HG03432 (cell line): ENCODE measurements around the gene GPRIN1.
"Not testable (repeated sequence)": the region's sequence is repeated elsewhere in the genome, so short reads cannot be mapped to it uniquely, and the experiment has no call there.

Experiments used
- ATAC-seq: cut with Tn5 transposase; IDR thresholded peaks from one replicate; pipeline ENCODE4 v1.9.1; 2021; ENCODE audit warnings: mild to moderate bottlenecking, moderate library complexity; ENCODE audit not compliant: unreplicated experiment

GPRIN1 gene

DNA sequence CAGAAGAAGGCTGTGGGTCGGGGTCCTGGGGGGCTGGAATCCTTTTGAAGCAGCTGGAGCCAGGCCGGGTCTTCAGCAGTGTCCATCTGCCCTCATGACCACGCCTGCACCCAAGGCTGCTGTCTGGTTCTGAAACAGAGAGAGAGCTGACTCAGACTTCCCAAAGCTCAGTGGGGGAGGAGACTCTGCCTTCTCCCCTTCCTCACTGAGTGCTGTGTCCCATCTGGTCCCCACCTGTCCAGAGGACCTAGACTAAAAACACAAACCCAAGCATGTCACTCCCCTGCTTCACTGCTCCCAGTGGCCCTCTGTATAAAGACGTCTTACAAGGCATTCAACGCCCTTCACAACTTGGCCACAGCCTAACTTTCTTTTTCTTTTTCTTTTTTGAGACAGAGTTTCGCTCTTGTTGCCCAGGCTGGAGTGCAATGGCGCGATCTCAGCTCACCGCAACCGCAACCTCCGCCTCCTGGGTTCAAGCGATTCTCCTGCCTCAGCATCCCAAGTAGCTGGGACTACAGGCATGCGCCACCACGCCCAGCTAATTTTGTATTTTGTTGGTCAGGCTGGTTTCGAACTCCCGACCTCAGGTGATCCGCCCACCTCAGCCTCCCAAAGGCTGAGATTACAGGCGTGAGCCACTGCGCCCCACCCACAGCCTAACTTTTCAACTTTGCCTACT is 10.1 kb downstream of the GPRIN1 start:
- ATAC-seq = not testable (repeated sequence)

- no peak for ATAC-seq
These were observed 12.3 kb downstream of the GPRIN1 start for GRCh38 chr5:176597417-176598389.

GRCh38 chr5:176596689-176597416 is 13.1 kb downstream of the GPRIN1 start:
- peak; percentile 68 for ATAC-seq

- ATAC-seq = no peak
These were observed 13.8 kb downstream of the GPRIN1 start for GRCh38 chr5:176596069-176596644.

GRCh38 chr5:176595386-176595943 is 14.5 kb downstream of the GPRIN1 start:
- no peak for ATAC-seq

- ATAC-seq = no peak
These were observed 15.4 kb downstream of the GPRIN1 start for GRCh38 chr5:176594554-176594953.

DNA sequence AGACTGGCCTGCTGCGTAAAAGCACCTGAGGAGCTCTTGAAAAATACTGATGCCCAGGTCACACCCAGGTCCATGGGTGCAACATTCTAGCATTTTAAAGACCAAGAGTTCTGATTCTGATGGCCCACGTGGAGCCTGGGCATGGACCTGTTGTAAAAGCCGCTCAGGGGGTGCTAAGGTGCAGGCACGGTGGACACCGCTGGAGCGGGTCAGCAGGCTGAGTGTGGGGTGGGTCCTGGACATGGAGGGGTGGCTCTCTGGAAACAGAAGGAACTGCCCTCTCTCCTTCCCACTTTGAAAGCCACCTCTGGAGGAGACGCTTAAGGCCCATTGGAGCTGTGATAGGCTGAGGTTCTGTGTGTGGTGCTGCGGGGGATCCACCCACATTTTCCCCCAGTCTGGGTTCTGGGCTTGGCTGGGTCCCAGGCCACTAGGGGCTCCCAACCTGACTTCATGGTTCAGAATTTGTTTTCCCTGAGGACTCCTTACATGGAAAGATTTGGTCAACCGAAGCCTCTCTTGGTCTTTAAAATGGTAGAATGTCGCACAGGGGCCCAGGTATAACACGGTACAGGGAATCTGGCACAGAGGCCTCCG is 16.6 kb downstream of the GPRIN1 start:
- no peak for ATAC-seq

GRCh38 chr5:176592573-176592972 is 17.4 kb downstream of the GPRIN1 start:
- ATAC-seq = no peak

GRCh38 chr5:176591667-176592066 is 18.3 kb downstream of the GPRIN1 start:
- not testable (repeated sequence) for ATAC-seq

DNA sequence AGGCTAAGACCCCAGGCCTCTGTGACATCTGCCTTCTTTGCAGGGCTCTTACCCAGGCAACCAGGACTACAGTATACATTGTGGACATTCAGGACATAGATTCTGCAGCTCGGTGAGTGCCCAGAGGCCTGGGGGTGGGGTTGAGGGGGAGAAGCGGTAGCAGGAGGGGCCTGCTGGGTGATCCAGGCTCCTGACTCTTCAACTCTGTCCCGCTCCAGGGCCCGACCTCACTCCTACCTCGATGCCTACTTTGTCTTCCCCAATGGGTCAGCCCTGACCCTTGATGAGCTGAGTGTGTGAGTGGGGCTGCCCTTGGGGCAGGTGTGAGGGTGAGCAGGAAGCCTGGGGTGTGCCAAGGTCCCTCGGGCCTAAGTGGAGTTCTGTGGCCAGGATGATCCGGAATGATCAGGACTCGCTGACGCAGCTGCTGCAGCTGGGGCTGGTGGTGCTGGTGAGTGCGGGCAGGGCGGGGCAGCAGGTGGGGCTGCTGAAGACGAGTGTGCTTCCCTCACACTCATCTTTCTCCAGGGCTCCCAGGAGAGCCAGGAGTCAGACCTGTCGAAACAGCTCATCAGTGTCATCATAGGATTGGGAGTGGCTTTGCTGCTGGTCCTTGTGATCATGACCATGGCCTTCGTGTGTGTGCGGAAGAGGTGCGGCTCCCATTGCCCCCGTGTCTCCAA is 19.8 kb downstream of the GPRIN1 start:
- ATAC-seq = no peak

- ATAC-seq = no peak
These were observed 20.8 kb downstream of the GPRIN1 start for GRCh38 chr5:176589039-176589769.

GRCh38 chr5:176588297-176588696 is 21.7 kb downstream of the GPRIN1 start:
- no peak for ATAC-seq

DNA sequence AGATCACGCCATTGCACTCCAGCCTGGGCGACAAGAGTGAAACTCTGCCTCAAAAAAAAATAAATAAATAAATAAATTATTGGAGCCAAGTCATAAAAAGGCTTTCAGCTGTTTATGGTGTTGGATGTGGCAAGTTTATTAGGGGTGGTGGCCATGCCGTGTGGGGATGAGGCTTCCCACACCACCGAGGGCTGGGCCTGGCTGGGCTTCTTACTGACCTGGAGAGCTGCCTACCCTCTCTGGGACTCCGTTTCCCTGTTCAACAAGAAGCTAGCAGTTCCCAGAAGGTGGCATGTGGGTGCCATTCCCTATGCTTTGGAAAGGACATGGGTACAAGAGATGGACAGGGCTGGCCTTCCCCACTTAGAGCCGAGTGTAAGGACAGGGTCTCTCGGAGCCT is 22.6 kb downstream of the GPRIN1 start:
- ATAC-seq = no peak

GRCh38 chr5:176583076-176583475 is 26.9 kb downstream of the GPRIN1 start:
- no peak for ATAC-seq

DNA sequence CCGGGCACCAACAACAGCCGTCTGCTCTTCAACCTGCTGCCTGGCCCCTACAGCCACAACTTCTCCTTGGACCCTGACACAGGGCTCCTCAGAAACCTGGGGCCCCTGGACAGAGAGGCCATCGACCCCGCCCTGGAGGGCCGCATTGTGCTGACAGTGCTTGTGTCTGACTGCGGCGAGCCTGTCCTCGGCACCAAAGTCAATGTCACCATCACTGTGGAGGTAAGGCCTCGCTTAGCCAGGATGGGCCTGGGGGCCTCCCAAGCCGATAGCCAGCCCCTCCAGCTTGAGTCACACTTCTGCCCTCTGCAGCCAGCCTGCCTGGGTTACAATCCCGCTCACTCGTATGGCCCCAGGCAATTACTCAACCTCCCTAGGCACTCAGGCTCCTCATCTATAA is 28.6 kb downstream of the GPRIN1 start:
- no peak for ATAC-seq

GRCh38 chr5:176579323-176579722 is 30.6 kb downstream of the GPRIN1 start:
- no peak for ATAC-seq

DNA sequence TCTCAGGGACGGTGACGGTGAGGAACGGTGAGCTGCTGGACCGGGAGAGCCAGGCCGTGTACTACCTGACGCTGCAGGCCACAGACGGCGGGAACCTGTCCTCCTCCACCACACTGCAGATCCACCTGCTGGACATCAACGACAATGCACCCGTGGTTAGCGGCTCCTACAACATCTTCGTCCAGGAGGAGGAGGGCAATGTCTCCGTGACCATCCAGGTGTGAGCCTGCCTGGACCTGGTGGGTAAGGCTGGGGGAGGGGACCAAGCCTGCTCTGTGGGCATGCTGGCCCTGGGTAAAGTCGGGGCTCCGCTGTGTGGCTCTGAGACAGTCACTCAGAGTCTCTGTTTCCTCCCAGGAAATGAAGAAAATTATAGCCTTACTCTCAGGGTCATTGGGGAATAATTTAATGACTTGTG is 31.6 kb downstream of the GPRIN1 start:
- no peak for ATAC-seq

- no peak for ATAC-seq
These were observed 32.4 kb downstream of the GPRIN1 start for GRCh38 chr5:176577312-176578176.
